DND-41 (cell line): ENCODE measurements around the gene SIL1.

Experiments
- EZH2 ChIP-seq: IDR thresholded peaks from 3 replicates; pipeline ENCODE4 v1.6.1; 2012; ENCODE audit warnings: borderline replicate concordance, low read depth, mild to moderate bottlenecking, moderate library complexity, low read length, inconsistent platforms; ENCODE audit not compliant: severe bottlenecking
- TF ChIP-seq, protein P1 (sequence below): IDR thresholded peaks from 2 replicates; pipeline ENCODE4 v1.5.1; 2012; ENCODE audit warnings: borderline replicate concordance, low read length, moderate library complexity, mild to moderate bottlenecking; ENCODE audit not compliant: poor library complexity, severe bottlenecking; ENCODE audit errors: extremely low read depth

DNA sequence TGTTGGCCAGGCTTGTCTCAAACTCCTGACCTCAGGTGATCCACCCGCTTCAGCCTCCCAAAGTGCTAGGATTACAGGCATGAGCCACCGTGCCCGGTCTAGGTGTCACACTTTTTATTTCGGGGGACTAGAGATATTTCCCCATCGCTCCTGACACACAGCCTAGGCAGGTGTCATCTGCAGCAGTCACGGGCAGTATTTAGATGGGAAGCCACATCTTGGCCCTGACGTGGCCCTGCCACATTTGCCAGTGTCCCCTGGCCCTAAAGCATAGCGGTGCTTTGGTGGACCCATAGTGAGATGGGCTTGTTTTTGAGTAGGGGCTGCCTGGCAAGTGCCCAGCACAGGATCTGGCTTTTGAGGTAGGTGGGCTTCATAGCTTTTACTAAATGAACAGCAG, 278.0 kb downstream of the SIL1 start:
- TF ChIP-seq, protein P1, sequence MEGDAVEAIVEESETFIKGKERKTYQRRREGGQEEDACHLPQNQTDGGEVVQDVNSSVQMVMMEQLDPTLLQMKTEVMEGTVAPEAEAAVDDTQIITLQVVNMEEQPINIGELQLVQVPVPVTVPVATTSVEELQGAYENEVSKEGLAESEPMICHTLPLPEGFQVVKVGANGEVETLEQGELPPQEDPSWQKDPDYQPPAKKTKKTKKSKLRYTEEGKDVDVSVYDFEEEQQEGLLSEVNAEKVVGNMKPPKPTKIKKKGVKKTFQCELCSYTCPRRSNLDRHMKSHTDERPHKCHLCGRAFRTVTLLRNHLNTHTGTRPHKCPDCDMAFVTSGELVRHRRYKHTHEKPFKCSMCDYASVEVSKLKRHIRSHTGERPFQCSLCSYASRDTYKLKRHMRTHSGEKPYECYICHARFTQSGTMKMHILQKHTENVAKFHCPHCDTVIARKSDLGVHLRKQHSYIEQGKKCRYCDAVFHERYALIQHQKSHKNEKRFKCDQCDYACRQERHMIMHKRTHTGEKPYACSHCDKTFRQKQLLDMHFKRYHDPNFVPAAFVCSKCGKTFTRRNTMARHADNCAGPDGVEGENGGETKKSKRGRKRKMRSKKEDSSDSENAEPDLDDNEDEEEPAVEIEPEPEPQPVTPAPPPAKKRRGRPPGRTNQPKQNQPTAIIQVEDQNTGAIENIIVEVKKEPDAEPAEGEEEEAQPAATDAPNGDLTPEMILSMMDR: no peak
- no peak for TF ChIP-seq EZH2
